ENCODE results near the gene AQP10. TPM values are rescaled to one million over a fixed set of nuclear protein-coding genes. Genes with fewer than 3 reads are reported as not detected.
"Not testable (repeated sequence)": the region's sequence is repeated elsewhere in the genome, so short reads cannot be mapped to it uniquely, and the experiment has no call there.

Gene AQP10
- total and polyA plus RNA-seq, 2 donors from 2014 or later, result not detected

DNA sequence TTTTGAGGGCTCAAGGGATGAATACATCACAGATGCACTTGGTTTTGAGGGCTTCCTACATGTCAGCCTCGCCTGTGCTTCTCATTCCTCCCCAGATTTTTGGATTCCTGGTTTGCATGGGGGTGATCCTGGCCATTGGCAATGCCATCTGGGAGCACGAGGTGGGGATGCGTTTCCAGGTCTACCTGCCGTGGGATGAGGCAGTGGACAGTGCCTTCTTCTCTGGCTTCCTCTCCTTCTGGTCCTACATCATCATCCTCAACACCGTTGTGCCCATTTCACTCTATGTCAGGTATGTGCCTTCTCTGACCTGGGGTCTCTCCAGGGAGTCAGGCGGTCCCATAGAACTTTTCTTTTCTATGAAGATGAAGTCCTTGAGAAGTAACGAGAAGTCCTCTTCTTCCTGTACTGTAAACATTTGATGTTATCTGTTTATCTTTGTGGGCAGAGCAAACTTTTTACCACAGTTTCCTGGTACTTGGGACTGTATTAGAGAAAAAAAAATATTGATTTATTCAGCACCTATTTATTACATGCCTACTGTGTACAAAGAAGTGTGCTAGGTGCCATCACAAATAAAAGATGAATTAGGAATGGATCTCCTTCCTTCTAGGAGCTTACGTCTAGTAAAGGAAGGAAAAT is 16.5 kb downstream of the AQP10 start:
- no peak overlapping the region for H3K9ac ChIP-seq (ENCODE audit: low read length in 3 of 3)
- no peak overlapping the region for H3K4me3 ChIP-seq (ENCODE audit: low read length in 3 of 3)
- H3K9me3 ChIP-seq (ENCODE audit: control insufficient read depth in 2 of 3, insufficient read depth in 1 of 3, low read length in 3 of 3), result no peaks in the 10 kb centered on the region
- intact Hi-C loops (cut with DNase I), result no loop called here
- no peaks in the 10 kb centered on the region for H3K4me1 ChIP-seq (ENCODE audit: control insufficient read depth in 2 of 3, insufficient read depth in 2 of 3, low read depth in 1 of 3, low read length in 3 of 3)
- peak overlapping the region in 1 of 2 donors; percentile 11 for H3K27ac ChIP-seq (ENCODE audit: low read depth in 2 of 2, low read length in 2 of 2)
- H3K36me3 ChIP-seq (ENCODE audit: control insufficient read depth in 2 of 3, insufficient read depth in 3 of 3, low read length in 3 of 3), result peaks cover 0 to 11% (median 5%) of the 10 kb centered on the region in 3 donors
- FAIRE-seq, result no peak
- DNase-seq, result no peak
- TF ChIP-seq, protein P1, sequence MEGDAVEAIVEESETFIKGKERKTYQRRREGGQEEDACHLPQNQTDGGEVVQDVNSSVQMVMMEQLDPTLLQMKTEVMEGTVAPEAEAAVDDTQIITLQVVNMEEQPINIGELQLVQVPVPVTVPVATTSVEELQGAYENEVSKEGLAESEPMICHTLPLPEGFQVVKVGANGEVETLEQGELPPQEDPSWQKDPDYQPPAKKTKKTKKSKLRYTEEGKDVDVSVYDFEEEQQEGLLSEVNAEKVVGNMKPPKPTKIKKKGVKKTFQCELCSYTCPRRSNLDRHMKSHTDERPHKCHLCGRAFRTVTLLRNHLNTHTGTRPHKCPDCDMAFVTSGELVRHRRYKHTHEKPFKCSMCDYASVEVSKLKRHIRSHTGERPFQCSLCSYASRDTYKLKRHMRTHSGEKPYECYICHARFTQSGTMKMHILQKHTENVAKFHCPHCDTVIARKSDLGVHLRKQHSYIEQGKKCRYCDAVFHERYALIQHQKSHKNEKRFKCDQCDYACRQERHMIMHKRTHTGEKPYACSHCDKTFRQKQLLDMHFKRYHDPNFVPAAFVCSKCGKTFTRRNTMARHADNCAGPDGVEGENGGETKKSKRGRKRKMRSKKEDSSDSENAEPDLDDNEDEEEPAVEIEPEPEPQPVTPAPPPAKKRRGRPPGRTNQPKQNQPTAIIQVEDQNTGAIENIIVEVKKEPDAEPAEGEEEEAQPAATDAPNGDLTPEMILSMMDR (IDR thresholded peaks at IDR 0.05; ENCODE audit: borderline replicate concordance, extremely low read depth, insufficient read depth), result no peak
- H3K27me3 ChIP-seq (ENCODE audit: control insufficient read depth, insufficient read depth, low read length), result no peaks in the 10 kb centered on the region

DNA sequence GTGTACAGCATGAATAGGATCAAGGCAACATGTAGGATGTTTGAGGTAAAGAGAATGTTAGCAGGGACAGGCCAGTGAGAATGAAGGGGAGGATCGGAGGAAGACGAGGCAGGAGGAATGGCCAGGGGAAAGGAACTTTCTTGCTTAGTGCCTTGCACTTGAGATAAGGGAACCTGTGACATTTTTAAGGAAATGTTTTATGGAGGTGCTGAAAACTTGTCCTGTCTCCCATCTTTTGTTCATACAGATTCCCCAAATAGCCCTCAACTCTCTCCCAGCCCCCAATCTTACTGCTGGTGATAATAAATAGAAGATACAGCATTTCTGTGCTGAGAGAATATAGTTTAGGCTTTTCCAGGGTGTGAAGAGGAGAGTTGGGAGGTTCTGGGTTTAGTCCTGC is 18.0 kb downstream of the AQP10 start:
- no peak overlapping the region for H3K4me3 ChIP-seq (ENCODE audit: low read length in 3 of 3)
- no peaks in the 10 kb centered on the region for H3K27me3 ChIP-seq (ENCODE audit: control insufficient read depth, insufficient read depth, low read length)
- peaks cover 3 to 16% (median 5%) of the 10 kb centered on the region in 3 donors for H3K36me3 ChIP-seq (ENCODE audit: control insufficient read depth in 2 of 3, insufficient read depth in 3 of 3, low read length in 3 of 3)
- TF ChIP-seq, protein P1 (IDR thresholded peaks at IDR 0.05; ENCODE audit: borderline replicate concordance, extremely low read depth, insufficient read depth), result no peak
- H3K9ac ChIP-seq (ENCODE audit: low read length in 3 of 3), result no peak overlapping the region
- no peak overlapping the region for H3K27ac ChIP-seq (ENCODE audit: low read depth in 2 of 2, low read length in 2 of 2)
- DNase-seq (no peak), FAIRE-seq (no peak)
- intact Hi-C loops (cut with DNase I), result no loop called here
- H3K9me3 ChIP-seq (ENCODE audit: control insufficient read depth in 2 of 3, insufficient read depth in 1 of 3, low read length in 3 of 3), result no peaks in the 10 kb centered on the region
- H3K4me1 ChIP-seq (ENCODE audit: control insufficient read depth in 2 of 3, insufficient read depth in 2 of 3, low read depth in 1 of 3, low read length in 3 of 3), result no peaks in the 10 kb centered on the region

DNA sequence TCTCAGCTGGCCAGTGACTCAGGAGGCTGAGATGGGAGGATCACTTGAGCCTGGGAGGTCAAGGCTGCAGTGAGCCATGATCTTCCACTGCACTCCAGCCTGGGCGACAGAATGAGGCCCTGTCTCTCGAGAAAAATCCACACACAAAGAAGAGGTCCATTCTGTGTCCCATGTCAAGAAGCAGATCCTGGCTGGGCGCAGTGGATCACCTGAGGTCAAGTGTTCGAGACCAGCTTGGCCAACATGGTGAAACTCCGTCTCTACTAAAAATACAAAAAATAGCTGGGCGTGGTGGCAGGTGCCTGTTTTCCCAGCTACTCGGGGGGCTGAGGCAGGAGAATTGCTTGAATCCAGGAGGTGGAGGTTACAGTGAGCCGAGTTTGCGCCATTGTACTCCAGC is 20.5 kb downstream of the AQP10 start:
- DNase-seq; H3K9me3 ChIP-seq (ENCODE audit: control insufficient read depth in 2 of 3, insufficient read depth in 1 of 3, low read length in 3 of 3); H3K27ac ChIP-seq (ENCODE audit: low read depth in 2 of 2, low read length in 2 of 2); H3K27me3 ChIP-seq (ENCODE audit: control insufficient read depth, insufficient read depth, low read length); H3K4me1 ChIP-seq (ENCODE audit: control insufficient read depth in 2 of 3, insufficient read depth in 2 of 3, low read depth in 1 of 3, low read length in 3 of 3); H3K9ac ChIP-seq (ENCODE audit: low read length in 3 of 3); H3K4me3 ChIP-seq (ENCODE audit: low read length in 3 of 3); FAIRE-seq; intact Hi-C loops (cut with DNase I): not testable (repeated sequence)
- peaks cover 5 to 26% (median 15%) of the 10 kb centered on the region in 3 donors for H3K36me3 ChIP-seq (ENCODE audit: control insufficient read depth in 2 of 3, insufficient read depth in 3 of 3, low read length in 3 of 3)

DNA sequence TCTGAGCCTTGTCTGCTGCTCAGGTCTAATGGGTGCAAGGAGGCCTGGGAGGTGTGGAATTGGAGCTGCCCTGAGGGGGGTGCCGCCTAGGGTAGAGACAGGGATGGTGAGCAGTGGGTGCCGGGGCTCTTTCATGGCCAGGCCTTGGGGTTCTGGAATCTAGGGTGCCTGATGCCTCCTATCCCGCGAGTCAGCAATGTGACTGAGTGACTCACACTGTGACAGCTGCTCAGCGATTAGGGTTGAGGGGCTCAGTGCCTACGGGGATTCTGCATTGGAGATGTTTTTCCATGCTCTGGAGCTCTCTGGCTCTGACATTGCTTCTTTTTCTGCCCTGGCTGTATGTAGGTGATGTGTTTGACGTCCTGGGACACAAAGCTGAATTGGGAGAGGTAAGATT is 21.2 kb downstream of the AQP10 start:
- Histone ChIP-seq H3K9ac (ENCODE audit: low read length in 3 of 3) (no peak overlapping the region), H3K27ac (ENCODE audit: low read depth in 2 of 2, low read length in 2 of 2) (no peak overlapping the region), H3K36me3 (ENCODE audit: control insufficient read depth in 2 of 3, insufficient read depth in 3 of 3, low read length in 3 of 3) (peaks cover 5 to 28% (median 15%) of the 10 kb centered on the region in 3 donors), H3K4me3 (ENCODE audit: low read length in 3 of 3) (no peak overlapping the region), H3K4me1 (ENCODE audit: control insufficient read depth in 2 of 3, insufficient read depth in 2 of 3, low read depth in 1 of 3, low read length in 3 of 3) (no peaks in the 10 kb centered on the region), H3K9me3 (ENCODE audit: control insufficient read depth in 2 of 3, insufficient read depth in 1 of 3, low read length in 3 of 3) (no peaks in the 10 kb centered on the region), H3K27me3 (ENCODE audit: control insufficient read depth, insufficient read depth, low read length) (no peaks in the 10 kb centered on the region)
- intact Hi-C loops (cut with DNase I), result no loop called here
- FAIRE-seq (no peak), DNase-seq (no peak)
- TF ChIP-seq, protein P1 (IDR thresholded peaks at IDR 0.05; ENCODE audit: borderline replicate concordance, extremely low read depth, insufficient read depth), result no peak
